Heart left ventricle (tissue), 16 donors: ENCODE data around the gene IMPG2. TPM values are rescaled to one million over a fixed set of nuclear protein-coding genes. Genes with fewer than 3 reads are reported as not detected.

ENCODE experiments used
- ATAC-seq, 4 donors: fragments of 200-7000 bp; cut with Tn5 transposase; one replicate each; pipeline ENCODE4 v1.9.1; 2020 to 2022; ENCODE audit warnings: moderate library complexity in 4 of 4, mild to moderate bottlenecking in 3 of 4, moderate number of reproducible peaks in 1 of 4
- DNase-seq, 5 donors: peaks; one replicate each; pipeline ENCODE4 v3.0.0-alpha.2; 2020
- H3K27ac ChIP-seq, 12 donors: fragments of 200-600 bp; sonication (generic) in 4 of 12; one replicate each; pipeline versions ENCODE4 v1.5.0 to v1.8.0; 2016 to 2022; ENCODE audit warnings: mild to moderate bottlenecking in 2 of 12
- H3K27me3 ChIP-seq, 9 donors: fragments of 200-600 bp; sonication (generic) in 2 of 9; one replicate each; pipeline versions ENCODE4 v1.5.1 to v1.8.0; 2016 to 2022; ENCODE audit warnings: mild to moderate bottlenecking in 3 of 9
- H3K36me3 ChIP-seq, 9 donors: fragments of 200-600 bp; sonication (generic) in 2 of 9; one replicate each; pipeline versions ENCODE4 v1.5.0 to v1.8.0; 2018 to 2022; ENCODE audit warnings: mild to moderate bottlenecking in 2 of 9
- H3K4me1 ChIP-seq, 12 donors: fragments of 200-600 bp; sonication (generic) in 4 of 12; one replicate each; pipeline versions ENCODE4 v1.5.0 to v1.8.0; 2016 to 2022; ENCODE audit warnings: mild to moderate bottlenecking in 3 of 12
- H3K4me3 ChIP-seq, 12 donors: fragments of 200-600 bp; sonication (generic) in 4 of 12; one replicate each; pipeline versions ENCODE4 v1.5.0 to v1.8.0; 2017 to 2022; ENCODE audit warnings: mild to moderate bottlenecking in 9 of 12, moderate library complexity in 4 of 12
- H3K9me3 ChIP-seq, 12 donors: fragments of 200-600 bp; sonication (generic) in 4 of 12; one replicate each; pipeline versions ENCODE4 v1.5.0 to v1.8.0; 2016 to 2022; ENCODE audit warnings: mild to moderate bottlenecking in 1 of 12
- POLR2A ChIP-seq, 2 donors: fragments of 450-650 bp; IDR thresholded peaks; one replicate each; pipeline ENCODE4 v1.6.1; 2017; ENCODE audit warnings: antibody characterized with exemption in 2 of 2, mild to moderate bottlenecking in 2 of 2, moderate library complexity in 2 of 2
- WGBS, 4 donors: extraction: QIAGEN DNeasy Blood & Tissue Kit in 2 of 4; methylation state at CpG; one replicate each; pipeline versions ENCODE4 v1.1.5 to v1.1.7; 2013 to 2018; 5-methylcytosine and 5-hydroxymethylcytosine counted together
- intact Hi-C, 10 donors: fragments of 100-400 bp; cut with DNase I; formaldehyde crosslinking; loops; one replicate each; pipeline versions ENCODE4 v1.11.1 to v1.14.2; 2022
- long read RNA-seq, 3 donors: library from polyadenylated mRNA; unstranded; transcript quantifications; one replicate each; pipeline ENCODE4 v2.0.0, GENCODE V29; 2020 to 2021
- polyA plus RNA-seq, 2 donors: library from polyadenylated mRNA; stranded (reverse); fragments of 200-250 nt; gene quantifications; one replicate each; pipeline ENCODE4 v1.2.3, GENCODE V29; 2013
- total RNA-seq, 9 donors: library from RNA; depleted of rRNA in 2 of 9; stranded (reverse); fragments of >200 nt in 2 of 9; fragmentation: NEBNext Ultra II Directional in 3 of 9; extraction: Animal tissue kit (Norgen Biotek cat#: 25700) in 3 of 9; gene quantifications; one replicate each; pipeline versions ENCODE4 v1.1.0 to v1.2.4, GENCODE V29; 2016 to 2023
- TF ChIP-seq, protein P1 (sequence below), 12 donors: fragments of 200-600 bp; sonication (generic) in 4 of 12; IDR thresholded peaks; one replicate each; pipeline versions ENCODE4 v1.5.0 to v1.8.0; 2018 to 2022; ENCODE audit warnings: antibody characterized with exemption in 12 of 12, mild to moderate bottlenecking in 5 of 12
- donor health status: ischemic (EF 13 %, LVEDD 7.1; RV severe dilation, severe dysfunction).
- donor health status: healthy with polysubstance abuse.
- donor health status: DM: no; HTN: yes; CAD: no.
- donor health status: DM: no; HTN: no; CAD: no.
- donor health status: ischemic (EF 25% LVEDD 6.9; RV normal size, moderate dysfunction).
- donor health status: ischemic (EF 25% LVEDD 5.7; RV mildly dilated, moderate dysfunction).
- donor health status: healthy.
- donor health status: DM: yes; HTN: yes; CAD: no.
- donor health status: ischemic (EF 35%, LVEDD 5.7; RV mildly dilated, moderate dysfunction).
- donor health status: nonischemic (EF 11% LVEDD 7.7; RV severe dilation, severe dysfunction).
- donor health status: DM: yes; HTN: yes; CAD: no.
- donor health status: PGD.
- donor health status: ischemic (EF 29% LVEDD 5.4; RV normal size, mild dysfunction).
- donor health status: nonischemic (EF 23%, LVEDD 6.1; RV moderate dilation, normal function).

IMPG2 gene
- total RNA-seq (under 1 TPM; 0.16 to 0.41 (median 0.20) TPM), polyA plus RNA-seq (under 1 TPM in 1 of 2 donors, not detected in 1; 0.06 TPM)
- long read RNA-seq, donor 1: 0 reads
- long read RNA-seq, donor 2, partial matches to known transcripts: 0 of 2 reads
- long read RNA-seq, donor 2, other reads (novel, unspliced or antisense): 2 of 2 reads
- long read RNA-seq, donor 3, partial matches to known transcripts: 0 of 1 reads
- long read RNA-seq, donor 3, other reads (novel, unspliced or antisense): 1 of 1 reads

DNA sequence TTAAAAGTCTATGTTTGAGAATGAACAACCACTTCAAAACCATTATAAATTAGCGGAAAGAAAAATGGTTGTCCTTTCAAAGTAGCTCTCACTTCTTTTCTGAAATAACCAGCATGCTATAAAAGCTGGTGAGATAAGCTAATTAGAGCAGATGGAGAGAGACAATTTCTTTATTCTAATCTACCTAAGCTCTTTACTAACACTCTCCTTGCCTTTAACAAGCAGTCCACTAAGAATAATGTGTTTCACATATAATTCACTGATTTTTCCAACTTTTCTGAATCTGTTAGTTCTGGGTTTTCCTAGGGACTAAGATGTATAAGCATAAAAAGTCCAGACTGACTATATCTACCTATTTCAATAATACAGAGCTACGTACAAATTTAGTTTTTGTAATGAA is at the start of gene IMPG2:
IMPG2 (minus strand) TSS at position 101 of the 400 bp plus-strand sequence. CDS start 203 bp downstream, outside the sequence.
- Histone ChIP-seq H3K27me3 (no peaks in the 10 kb centered on the region), H3K27ac (no peak within 1 kb of the TSS), H3K4me3 (no peak within 1 kb of the TSS), H3K9me3 (no peaks in the 10 kb centered on the region), H3K36me3 (peaks cover 0 to 16% (median 3%) of the 10 kb centered on the region in 9 donors), H3K4me1 (no peaks in the 10 kb centered on the region)
- no peak for ATAC-seq
- DNase-seq: no peak
- intact Hi-C loops: no loop called here
- TF ChIP-seq POLR2A (IDR thresholded peaks at IDR 0.05): no peak
- TF ChIP-seq, protein P1, sequence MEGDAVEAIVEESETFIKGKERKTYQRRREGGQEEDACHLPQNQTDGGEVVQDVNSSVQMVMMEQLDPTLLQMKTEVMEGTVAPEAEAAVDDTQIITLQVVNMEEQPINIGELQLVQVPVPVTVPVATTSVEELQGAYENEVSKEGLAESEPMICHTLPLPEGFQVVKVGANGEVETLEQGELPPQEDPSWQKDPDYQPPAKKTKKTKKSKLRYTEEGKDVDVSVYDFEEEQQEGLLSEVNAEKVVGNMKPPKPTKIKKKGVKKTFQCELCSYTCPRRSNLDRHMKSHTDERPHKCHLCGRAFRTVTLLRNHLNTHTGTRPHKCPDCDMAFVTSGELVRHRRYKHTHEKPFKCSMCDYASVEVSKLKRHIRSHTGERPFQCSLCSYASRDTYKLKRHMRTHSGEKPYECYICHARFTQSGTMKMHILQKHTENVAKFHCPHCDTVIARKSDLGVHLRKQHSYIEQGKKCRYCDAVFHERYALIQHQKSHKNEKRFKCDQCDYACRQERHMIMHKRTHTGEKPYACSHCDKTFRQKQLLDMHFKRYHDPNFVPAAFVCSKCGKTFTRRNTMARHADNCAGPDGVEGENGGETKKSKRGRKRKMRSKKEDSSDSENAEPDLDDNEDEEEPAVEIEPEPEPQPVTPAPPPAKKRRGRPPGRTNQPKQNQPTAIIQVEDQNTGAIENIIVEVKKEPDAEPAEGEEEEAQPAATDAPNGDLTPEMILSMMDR (IDR thresholded peaks at IDR 0.05): no peak
- 95 to 99% (median 99%) methylated on average over 2 of the region's 2 CpGs for WGBS, 4 donors

DNA sequence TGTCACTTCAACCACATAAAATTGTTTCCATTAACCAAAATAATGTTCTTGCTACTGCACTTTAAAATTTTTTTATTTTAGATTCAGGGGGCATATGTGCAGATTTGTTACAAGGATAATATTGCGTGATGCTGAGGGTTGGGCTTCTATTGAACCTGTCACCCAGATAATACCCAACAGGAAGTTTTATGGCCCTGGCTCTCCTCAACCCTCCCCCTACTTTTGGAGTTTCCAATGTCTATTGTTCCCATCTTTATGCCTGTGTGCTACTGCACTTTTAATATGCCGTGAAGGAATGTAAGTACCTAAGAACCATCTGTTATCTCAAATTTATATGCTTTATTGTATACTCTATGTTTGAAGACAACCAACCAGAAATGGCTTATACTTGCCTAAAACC is 42.0 kb upstream of the IMPG2 start:
- no peak for DNase-seq
- Histone ChIP-seq H3K27me3 (no peaks in the 10 kb centered on the region), H3K4me1 (no peaks in the 10 kb centered on the region), H3K4me3 (no peak overlapping the region), H3K36me3 (peaks cover 0 to 77% (median 49%) of the 10 kb centered on the region in 9 donors), H3K9me3 (peaks cover 0 to 12% (median 0%) of the 10 kb centered on the region in 12 donors), H3K27ac (no peak overlapping the region)
- 91 to 95% (median 94%) methylated on average over 2 of the region's 2 CpGs for WGBS, 4 donors
- no peak for ATAC-seq
- no peak for TF ChIP-seq POLR2A (IDR thresholded peaks at IDR 0.05)
- TF ChIP-seq, protein P1 (IDR thresholded peaks at IDR 0.05): no peak
- intact Hi-C loops: no loop called here

DNA sequence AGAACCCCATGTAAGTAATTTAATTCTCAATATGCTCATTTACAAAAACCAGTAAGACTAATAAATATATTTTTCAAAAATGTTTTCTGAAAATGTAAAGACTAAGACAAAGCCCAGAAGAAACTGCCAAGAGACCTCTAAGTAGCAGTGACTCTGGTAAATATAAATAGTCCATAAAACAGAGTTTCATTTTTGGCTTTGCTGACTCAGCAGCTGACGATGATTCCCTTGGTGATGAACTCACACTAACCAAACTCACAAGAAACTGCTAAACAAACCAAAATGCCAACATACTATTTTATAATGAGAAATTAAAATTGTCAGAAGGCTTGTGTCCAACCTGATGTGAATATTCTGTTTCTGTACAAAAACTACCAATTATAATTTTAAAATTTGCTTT is 31.5 kb upstream of the IMPG2 start:
- intact Hi-C loops: no loop called here
- TF ChIP-seq, protein P1 (IDR thresholded peaks at IDR 0.05): no peak
- no peak for TF ChIP-seq POLR2A (IDR thresholded peaks at IDR 0.05)
- H3K27ac ChIP-seq: no peak overlapping the region
- peak overlapping the region in 1 of 12 donors; percentile 6 for H3K4me3 ChIP-seq
- H3K9me3 ChIP-seq: peaks cover 0 to 10% (median 0%) of the 10 kb centered on the region in 12 donors
- DNase-seq (no peak), ATAC-seq (no peak)
- 75 to 92% (median 85%) methylated on average over 1 of the region's 1 CpG for WGBS, 4 donors
- no peaks in the 10 kb centered on the region for H3K27me3 ChIP-seq
- H3K4me1 ChIP-seq: no peaks in the 10 kb centered on the region
- H3K36me3 ChIP-seq: peaks cover 0 to 37% (median 15%) of the 10 kb centered on the region in 9 donors

DNA sequence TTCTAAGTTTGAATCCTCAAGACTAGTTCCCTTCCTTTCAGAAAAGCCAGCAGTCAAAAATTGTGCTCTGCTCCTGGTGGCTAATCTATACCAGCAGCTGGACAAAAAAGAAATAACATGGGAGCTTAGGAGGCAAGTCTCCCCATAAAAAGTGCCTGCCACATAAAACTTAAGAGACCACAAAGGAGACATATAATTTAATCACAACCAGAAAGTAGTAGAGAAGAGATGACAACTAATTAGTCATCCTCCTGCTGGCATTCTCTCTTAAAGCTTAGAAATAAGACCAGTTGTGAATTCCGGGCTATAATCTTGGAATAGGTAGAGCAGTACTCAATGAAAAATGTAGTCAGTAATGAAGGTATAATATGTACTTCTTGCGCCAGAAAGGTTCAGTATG is 20.2 kb upstream of the IMPG2 start:
- ATAC-seq (no peak), DNase-seq (no peak)
- Histone ChIP-seq H3K9me3 (no peaks in the 10 kb centered on the region), H3K27me3 (no peaks in the 10 kb centered on the region), H3K36me3 (peaks cover 0 to 84% (median 40%) of the 10 kb centered on the region in 9 donors), H3K4me1 (no peaks in the 10 kb centered on the region), H3K4me3 (no peak overlapping the region), H3K27ac (no peak overlapping the region)
- TF ChIP-seq, protein P1 (IDR thresholded peaks at IDR 0.05): no peak
- TF ChIP-seq POLR2A (IDR thresholded peaks at IDR 0.05): no peak
- intact Hi-C loops: no loop called here
- 68 to 95% (median 75%) methylated on average over 2 of the region's 2 CpGs for WGBS, 4 donors
